K562 (cell line): ENCODE results near the gene PRM1. TPM values are rescaled to one million over a fixed set of nuclear protein-coding genes. Genes with fewer than 3 reads are reported as not detected.

Experiments
- CBFA2T2 ChIP-seq: fragments of 450-650 bp; conservative IDR thresholded peaks from 2 replicates; pipeline ENCODE4 v1.6.1; 2017; ENCODE audit warnings: mild to moderate bottlenecking
- CC2D1A ChIP-seq: fragments of 450-650 bp; IDR thresholded peaks from 2 replicates; pipeline ENCODE4 v1.6.1; 2017; ENCODE audit warnings: mild to moderate bottlenecking
- CHD2 ChIP-seq: IDR thresholded peaks from 2 replicates; pipeline ENCODE4 v1.6.1; 2011; ENCODE audit warnings: low read depth, low read length
- CREB3L1 ChIP-seq: fragments of 450-650 bp; IDR thresholded peaks from 2 replicates; pipeline ENCODE4 v1.6.1; 2014; ENCODE audit warnings: low read depth, mild to moderate bottlenecking, moderate library complexity, borderline replicate concordance
- CREBBP ChIP-seq: IDR thresholded peaks from one replicate; pipeline ENCODE4 v1.6.1; 2012; ENCODE audit warnings: low read depth, mild to moderate bottlenecking, control low read depth, inconsistent platforms, low read length
- CREM ChIP-seq: IDR thresholded peaks from 2 replicates; pipeline ENCODE4 v1.6.1; 2014; ENCODE audit warnings: antibody characterized with exemption, low read depth
- DACH1 ChIP-seq: fragments of 450-650 bp; IDR thresholded peaks from 2 replicates; pipeline ENCODE4 v1.6.1; 2018; ENCODE audit not compliant: partially characterized antibody
- ETV1 ChIP-seq: fragments of 450-650 bp; conservative IDR thresholded peaks from 2 replicates; pipeline ENCODE4 v1.6.1; 2016; ENCODE audit warnings: missing genetic modification characterization, control low read depth, low read depth, missing compliant biosample characterization
- HNRNPK ChIP-seq: fragments of 200-400 bp; formaldehyde crosslinking; IDR thresholded peaks from one replicate; pipeline ENCODE4 v1.6.1; 2018; ENCODE audit warnings: mild to moderate bottlenecking, low read depth, low read length; ENCODE audit not compliant: poor library complexity, severe bottlenecking
- HOMEZ ChIP-seq: fragments of 250-450 bp; sonication (Bioruptor Pico); IDR thresholded peaks from 2 replicates; pipeline ENCODE4 v1.4.0; 2020; ENCODE audit warnings: mild to moderate bottlenecking, moderate library complexity
- KLF6 ChIP-seq: fragments of 250-450 bp; sonication (Bioruptor Pico); IDR thresholded peaks from 2 replicates; pipeline ENCODE4 v1.4.0; 2020; ENCODE audit warnings: mild to moderate bottlenecking, moderate library complexity, borderline replicate concordance
- NFATC3 ChIP-seq: fragments of 450-650 bp; IDR thresholded peaks from 2 replicates; pipeline ENCODE4 v1.6.1; 2017; ENCODE audit warnings: mild to moderate bottlenecking
- NFE2L1 ChIP-seq: fragments of 450-650 bp; IDR thresholded peaks from 2 replicates; pipeline ENCODE4 v1.6.1; 2016; ENCODE audit warnings: missing genetic modification characterization, low read depth, mild to moderate bottlenecking, missing compliant biosample characterization, moderate library complexity, borderline replicate concordance
- RNF219 ChIP-seq: fragments of 250-450 bp; sonication (Bioruptor Pico); IDR thresholded peaks from 2 replicates; pipeline ENCODE4 v1.5.0; 2022; ENCODE audit warnings: mild to moderate bottlenecking
- SIX5 ChIP-seq, 2 experiments: IDR thresholded peaks; 2 replicates each; pipeline ENCODE4 v1.6.1; 2011; ENCODE audit warnings: low read length in 2 of 2, borderline replicate concordance in 1 of 2, low read depth in 1 of 2, mild to moderate bottlenecking in 1 of 2, moderate library complexity in 1 of 2; ENCODE audit not compliant: insufficient read depth in 1 of 2
- TEAD1 ChIP-seq, 2 experiments: fragments of 450-650 bp in 1 of 2; sonication (generic) in 1 of 2; formaldehyde crosslinking; IDR thresholded peaks; 2 replicates each; pipeline versions ENCODE4 v1.4.0 to v1.8.0; 2020 to 2022; ENCODE audit warnings: mild to moderate bottlenecking in 2 of 2, missing genetic modification reagents in 1 of 2
- ZBED1 ChIP-seq: IDR thresholded peaks from 2 replicates; pipeline ENCODE4 v1.6.1; 2014
- ZFP30 ChIP-seq: fragments of 250-450 bp; sonication (Bioruptor Pico); IDR thresholded peaks from 2 replicates; pipeline ENCODE4 v1.8.0; 2022; ENCODE audit warnings: moderate library complexity, mild to moderate bottlenecking, inconsistent platforms, borderline replicate concordance
- ZNF280B ChIP-seq: fragments of 250-450 bp; sonication (Bioruptor Pico); IDR thresholded peaks from 2 replicates; pipeline ENCODE4 v1.5.1; 2021; ENCODE audit warnings: mild to moderate bottlenecking
- ZNF589 ChIP-seq: fragments of 200-800 bp; sonication (Bioruptor generic); IDR thresholded peaks from 2 replicates; pipeline ENCODE4 v1.6.1; 2016; ENCODE audit warnings: low read depth, missing genetic modification characterization, missing compliant biosample characterization
- polyA plus RNA-seq, 8 experiments: library from polyadenylated mRNA; depleted of rRNA in 4 of 8; stranded (reverse) in 5 of 8; unstranded in 3 of 8; fragments of >200 nt; fragmentation: Nextera tagmentation in 2 of 8; fragmentation: Illumina TruSeq in 1 of 8; extraction: Ambion mirVana in 2 of 8; extraction: Trizol in 1 of 8; gene quantifications; 2 replicates each; pipeline versions ENCODE4 v1.2.1 to v1.2.3, GENCODE V29; 2011 to 2014; ENCODE audit warnings: inconsistent platforms in 1 of 8, missing spikeins in 1 of 8
- total RNA-seq, 7 experiments: library from RNA; depleted of rRNA in 6 of 7; stranded (reverse); fragments of >200 nt in 6 of 7; fragmentation: Illumina TruSeq in 2 of 7; extraction: Trizol in 2 of 7; gene quantifications; 2 replicates each; pipeline versions ENCODE4 v1.2.1 to v1.2.3, GENCODE V29; 2011 to 2021; ENCODE audit warnings: low replicate concordance in 1 of 7

Gene PRM1
- total and polyA plus RNA-seq, 9 of the 15 experiments (the other 6 are each of a cell fraction or from before 2014, with no cell fraction given): not detected

- TF ChIP-seq KLF6: peak; percentile 88; the same call in 1 of the 2 replicates
- peak; percentile 73; the same call in 1 of the 2 replicates for TF ChIP-seq ZNF280B
- no peak for TF ChIP-seq SIX5 (IDR thresholded peaks at IDR 0.05; ENCODE audit: borderline replicate concordance in 1 of 2, insufficient read depth in 1 of 2, low read depth in 1 of 2, low read length in 2 of 2)
- TF ChIP-seq DACH1: peak; percentile 68
- TF ChIP-seq ZBED1: 0 out of 2 replicates have a peak, but pooled peaks have one; percentile 61
- TF ChIP-seq CC2D1A: no peak; the same call in 1 of the 2 replicates
- TF ChIP-seq HOMEZ (CRISPR knock-in tag): peak; percentile 90; the same call in 1 of the 2 replicates
- no peak for TF ChIP-seq NFE2L1
- TF ChIP-seq NFATC3: no peak
- peak; percentile 73; the same call in 1 of the 2 replicates for TF ChIP-seq CREB3L1
- TF ChIP-seq RNF219 (CRISPR knock-in tag): peak; percentile 49; the same call in 1 of the 2 replicates
- TF ChIP-seq CREM: peak; percentile 66
- peak; percentile 49 for TF ChIP-seq CBFA2T2
- TF ChIP-seq HNRNPK: no peak
- peak; percentile 49; the same call in 1 of the 2 replicates for TF ChIP-seq ETV1 (tag)
- TF ChIP-seq TEAD1 (CRISPR knock-in tag; IDR thresholded peaks at IDR 0.05): no peak; a peak in 2 of 4 replicates
- peak; percentile 98; the same call in 1 of the 2 replicates for TF ChIP-seq ZNF589 (CRISPR knock-in tag)
- TF ChIP-seq ZFP30 (CRISPR knock-in tag): no peak
- no peak for TF ChIP-seq CREBBP
- no peak for TF ChIP-seq CHD2
These were observed 48.0 kb downstream of the PRM1 start (continued) for GRCh38 chr16:11232852-11233726.
